NCI-H1694 (cell line): ENCODE measurements around the gene SPRED2.
A peak's percentile ranks its signal among the peaks of the same experiment; 100 is the strongest.

Source experiments
- DNase-seq: peaks from one replicate; lab custom pipeline; 2025; lab: John Stamatoyannopoulos, UW

Gene SPRED2

DNA sequence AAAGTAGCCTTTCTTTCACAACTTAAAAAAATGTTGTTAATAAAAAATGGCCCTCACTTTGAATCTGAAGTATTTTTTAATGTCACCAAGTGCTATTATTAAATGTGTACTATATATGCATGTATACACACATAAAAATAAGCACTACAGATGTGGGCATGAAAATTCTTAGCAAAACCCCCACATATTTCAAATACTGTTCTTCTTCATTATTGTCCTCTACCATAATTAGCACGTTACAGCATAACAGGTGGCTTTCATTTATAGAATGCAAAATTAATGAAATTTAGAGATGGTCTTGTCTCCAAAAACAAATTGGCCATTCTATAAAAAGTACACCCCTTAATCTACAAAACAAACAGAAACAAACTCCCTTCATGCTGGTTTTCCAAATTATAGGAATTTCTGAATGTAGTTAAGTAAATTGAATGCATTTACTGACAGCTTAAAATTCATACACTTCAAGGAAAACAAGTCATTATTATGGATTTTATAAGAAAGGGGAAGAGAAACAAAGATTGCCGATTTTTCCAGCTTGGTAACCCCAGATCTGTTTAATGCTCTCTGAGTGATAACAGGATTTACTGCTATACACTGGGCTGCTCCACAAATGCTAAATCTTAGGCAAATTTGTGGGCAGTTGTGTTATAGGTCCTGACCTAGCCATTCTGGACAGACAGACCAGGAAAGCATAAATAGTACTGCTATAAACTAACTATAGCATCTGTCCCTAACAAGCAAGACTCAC, 67.2 kb downstream of the SPRED2 start:
- DNase-seq = no peak

DNA sequence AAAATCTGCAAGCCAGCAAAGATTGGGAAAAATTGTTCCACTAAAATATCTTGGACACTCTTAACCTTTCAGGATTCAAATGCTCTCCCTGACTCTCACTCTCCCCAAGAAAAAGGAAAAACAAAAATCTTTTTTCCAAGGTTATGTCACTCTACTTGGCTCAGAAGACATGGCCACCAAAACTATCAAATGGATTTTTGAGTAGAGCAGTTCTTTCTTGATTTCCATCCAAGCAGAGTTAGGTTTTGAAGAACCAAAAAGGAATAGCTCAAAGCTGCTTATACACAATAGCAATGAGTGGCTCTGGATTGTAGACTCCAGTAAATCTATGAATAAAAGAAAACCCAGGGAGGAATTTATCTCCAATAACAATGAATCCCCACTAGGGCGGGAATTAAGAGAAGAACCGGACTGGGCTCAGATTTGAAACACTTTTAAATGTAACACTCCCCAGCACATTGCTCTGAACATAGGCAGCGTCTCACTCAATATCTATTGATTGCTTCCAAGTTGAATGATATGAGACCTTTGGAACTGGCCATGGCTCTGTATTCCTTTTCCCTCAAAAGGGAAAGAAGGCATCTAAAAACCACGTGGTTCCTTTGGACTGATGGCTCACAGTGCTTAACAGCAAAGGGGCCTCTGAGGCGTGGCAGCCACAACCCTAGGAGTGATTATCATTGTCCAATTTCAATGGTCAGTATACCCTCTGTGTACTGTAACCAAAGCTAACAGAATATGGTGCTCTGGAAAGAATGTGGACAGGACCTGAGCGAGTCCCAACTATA, 68.3 kb downstream of the SPRED2 start:
- no peak for DNase-seq

DNA sequence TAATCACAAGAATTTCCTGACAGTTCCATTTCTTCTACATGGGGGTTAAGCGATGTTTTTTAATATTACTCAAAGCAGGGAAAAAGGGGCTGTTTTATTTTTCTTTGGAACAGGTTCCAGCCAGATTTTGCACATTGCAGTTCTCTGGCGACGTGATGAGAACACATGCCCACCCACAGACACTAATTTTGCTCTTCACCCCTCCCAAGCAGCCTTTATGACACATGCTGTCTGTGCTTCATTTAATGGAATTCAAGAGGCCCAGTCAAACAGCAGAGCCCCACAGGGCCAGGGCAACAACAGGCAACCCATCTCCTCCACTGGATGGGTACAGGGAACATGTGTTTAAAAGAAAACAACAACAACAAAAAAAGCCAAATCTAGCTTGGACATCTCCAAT, 70.8 kb downstream of the SPRED2 start:
- no peak for DNase-seq

DNA sequence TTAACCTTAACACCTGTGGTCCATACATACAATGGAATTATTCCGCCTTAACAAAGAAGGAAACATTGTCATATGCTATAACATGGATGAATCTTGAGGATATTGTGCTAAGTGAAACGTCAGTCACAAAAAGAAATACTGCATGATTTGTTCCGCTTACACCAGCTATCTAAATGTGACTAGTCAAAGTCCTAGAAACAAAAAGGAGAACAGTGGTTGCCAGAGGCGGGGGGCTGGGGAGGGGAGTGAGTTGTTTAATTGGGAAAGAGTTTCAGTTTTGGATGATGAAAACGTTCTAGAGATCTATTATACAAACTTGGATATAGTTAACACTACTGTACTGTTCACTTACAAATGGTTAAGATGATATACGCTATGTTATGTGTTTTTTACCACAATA, 72.0 kb downstream of the SPRED2 start:
- no peak for DNase-seq

DNA sequence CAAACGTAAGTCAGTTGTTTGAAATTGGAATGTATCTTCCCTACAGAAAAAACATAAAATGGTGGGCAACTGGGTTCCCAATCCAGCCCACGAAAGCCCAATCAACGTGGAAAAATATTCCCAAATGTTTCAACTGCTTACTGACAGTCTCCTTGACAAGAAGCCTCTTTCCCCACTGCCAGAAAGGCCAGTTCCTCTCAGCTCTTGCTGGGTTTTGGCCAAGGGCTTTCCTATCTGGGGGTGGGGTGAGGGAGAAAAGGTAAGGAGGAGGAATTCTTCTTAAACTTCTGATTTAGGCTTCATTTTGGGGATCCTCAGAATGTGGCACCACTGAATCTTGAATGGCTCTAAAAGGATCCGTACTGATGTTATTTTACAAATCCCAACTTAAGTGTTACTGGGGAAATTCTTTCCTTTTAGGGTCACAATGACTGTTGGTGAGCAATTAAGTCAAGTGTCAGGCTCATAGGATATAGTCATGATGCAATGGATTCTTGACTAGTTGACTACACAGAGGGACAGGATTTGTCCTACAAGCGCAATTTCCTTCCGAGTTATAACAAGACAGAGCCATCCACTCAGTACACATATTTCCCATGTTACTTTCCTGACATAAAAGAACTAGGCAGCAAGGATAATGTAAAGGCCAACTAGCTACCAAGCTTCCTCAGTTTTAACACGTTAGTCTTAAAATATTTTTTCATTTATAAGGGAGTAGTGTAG, 73.6 kb downstream of the SPRED2 start:
- no peak for DNase-seq

DNA sequence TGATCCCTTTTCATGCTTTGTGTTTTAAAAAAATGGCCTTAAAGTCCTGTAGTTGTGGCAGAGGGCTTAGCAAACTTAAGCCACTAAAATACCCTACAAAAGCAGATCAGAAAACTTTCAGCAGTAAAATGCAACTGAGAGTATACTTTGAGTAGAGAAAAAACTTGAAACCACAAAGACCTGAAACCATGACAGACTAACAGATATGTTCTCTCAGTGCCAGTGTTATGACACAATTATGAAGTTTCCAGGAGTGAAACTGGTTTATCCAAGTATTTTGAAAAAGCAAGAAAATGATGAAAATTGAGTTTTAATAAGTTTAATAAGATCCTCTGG, 74.5 kb downstream of the SPRED2 start:
- DNase-seq = no peak

DNA sequence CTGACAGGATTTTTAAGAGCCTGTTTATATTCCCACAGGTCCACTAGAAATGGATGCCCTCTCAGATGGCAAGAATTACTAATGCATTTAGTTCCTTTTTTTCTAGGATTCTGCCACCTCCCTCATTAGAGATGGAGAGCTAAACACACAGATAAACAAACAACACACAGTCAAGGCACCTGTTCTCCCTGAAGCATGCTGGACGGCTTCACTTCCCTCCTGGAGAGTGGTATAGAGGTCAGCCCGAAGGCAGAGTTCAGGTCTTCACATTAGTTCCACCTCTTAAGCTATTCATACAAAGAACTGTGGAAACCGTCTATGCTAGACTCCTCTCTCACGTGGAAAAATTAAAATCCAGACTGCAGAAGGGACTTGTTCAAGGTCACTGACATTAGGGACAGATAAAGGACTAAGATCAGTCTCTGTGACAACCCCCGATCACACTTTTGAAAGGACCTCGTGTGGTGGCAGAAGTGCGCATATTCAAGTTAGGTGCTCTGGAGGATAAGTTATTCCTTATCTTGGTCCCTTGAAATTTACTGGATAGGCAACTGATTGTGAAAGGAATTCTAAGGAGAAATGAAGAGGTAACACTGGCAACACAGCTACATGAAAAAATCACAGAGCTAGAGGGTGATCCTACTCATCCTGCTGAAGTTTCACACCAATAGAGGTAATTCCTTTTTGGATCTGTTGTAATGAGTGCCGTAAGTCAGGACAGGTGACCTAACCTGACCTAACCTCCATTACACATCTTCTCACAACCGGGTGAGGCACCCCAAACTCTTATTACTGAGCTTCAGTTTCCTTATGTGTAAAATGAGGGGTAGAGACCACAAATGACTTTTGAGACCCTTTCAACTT, 75.1 kb downstream of the SPRED2 start:
- DNase-seq = no peak

DNA sequence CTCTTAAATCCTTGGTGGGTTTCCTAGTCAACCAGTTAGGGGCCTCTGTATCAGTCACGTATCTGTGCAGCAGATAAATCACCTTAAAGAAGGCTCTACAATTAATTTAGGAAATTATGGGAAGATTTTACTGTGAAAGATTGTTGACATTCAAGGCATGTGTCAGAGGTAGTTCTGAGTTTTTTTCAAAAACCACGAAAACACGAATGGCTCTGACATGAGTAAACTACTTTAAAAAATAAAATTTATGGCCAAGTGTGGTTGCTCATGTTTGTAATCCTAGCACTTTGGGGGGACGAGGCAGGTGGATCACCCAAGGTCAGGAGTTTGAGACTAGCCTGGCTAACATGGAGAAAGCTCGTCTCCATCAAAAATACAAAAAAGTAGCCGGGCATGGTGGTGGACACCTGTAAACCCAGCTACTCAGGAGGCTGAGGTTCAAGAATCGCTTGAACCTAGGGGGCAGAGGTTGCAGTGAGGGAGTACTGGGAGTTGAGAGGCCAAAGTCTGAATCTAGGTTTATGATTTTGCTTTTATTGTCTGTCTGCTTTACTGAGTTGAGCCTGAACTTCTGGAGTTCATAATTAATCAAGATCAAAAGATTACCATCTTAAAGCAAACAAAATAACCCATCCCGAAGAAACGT, 77.1 kb downstream of the SPRED2 start:
- no peak for DNase-seq

DNA sequence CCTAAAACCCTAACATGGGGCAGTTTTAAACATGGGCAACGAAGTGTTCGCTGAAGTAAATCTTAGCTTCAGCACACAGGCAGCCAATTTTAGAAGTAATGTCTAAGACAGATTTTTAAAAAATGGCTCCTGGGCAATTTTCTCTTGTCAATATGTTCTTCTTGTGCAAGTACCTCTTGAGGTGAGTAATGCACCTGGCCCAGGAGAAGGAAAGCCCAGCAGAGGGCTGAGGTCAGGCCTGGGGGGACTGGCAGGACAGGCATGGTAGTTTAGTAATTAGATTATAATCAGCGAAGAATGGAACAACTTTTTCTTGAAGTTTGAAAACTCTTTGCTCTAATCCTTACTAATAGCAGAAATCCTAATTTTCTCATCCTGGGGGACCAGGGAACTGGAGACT, 77.6 kb downstream of the SPRED2 start:
- DNase-seq = no peak

DNA sequence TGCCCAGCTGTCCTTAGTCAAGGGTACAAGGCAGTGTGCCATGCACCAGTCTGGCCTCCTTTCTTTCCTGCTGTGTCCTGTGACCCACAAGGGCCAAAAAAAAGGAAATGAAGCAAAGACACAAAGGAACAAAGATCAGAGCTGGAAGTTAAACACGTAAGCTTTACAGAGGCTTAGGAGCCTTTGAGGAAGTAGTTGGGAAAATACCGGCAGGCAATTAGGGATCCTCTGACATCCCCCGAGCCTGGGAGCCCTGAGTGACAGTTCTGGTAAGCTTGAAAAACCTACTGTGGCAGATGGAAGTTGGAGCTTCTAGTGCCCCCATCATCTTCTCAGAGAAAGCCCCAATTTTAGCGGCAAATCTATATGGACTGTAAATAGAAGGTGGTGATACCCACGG, 78.5 kb downstream of the SPRED2 start:
- no peak for DNase-seq

DNA sequence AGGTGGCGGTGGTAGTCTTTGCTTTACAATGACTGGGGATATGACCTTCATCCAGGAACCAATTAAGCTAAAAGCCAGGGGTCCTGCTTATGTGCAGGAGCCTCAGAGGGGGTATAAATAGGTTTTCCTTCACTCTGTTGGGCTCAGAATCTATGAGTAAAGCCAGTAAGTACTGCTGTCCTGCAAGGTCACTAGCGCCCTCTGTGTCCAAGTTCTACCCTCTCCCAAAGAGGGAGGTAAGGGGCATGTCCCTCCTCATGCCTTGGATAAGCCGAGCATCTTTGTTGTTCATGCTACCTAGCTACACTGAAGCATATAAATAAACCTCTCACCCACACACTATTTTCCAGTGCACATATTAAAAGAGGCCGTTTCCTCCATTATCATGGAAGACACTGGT, 79.4 kb downstream of the SPRED2 start:
- DNase-seq = no peak

DNA sequence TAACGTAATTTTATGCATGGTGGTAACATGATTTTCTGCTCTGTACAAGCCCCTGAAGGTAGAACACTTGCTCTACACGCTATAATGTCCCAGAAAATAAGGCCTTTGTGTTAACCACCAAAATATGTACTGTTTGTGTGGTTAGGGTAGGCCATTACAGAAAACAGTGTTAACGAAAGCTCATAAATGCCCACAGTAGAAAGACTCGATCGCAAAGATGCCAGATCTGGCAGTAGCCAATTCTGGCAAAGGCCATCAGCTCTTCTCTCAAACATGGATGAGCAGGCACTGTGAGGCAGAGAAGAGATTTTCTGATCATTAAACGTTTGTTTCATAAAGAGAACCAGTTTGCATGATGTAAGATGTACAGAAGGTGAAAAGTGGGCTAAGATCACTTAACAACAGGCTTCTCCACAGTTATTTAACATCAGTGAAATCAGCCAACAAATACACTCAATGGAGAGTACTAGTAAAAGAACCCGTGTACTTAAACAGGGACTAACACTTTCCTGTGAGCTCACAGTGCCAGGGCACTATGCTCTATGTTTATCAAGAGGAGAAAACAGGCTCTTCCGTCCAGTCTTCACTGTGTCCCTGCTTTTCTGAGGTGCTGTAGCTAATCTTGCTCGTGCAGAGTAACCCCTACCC, 80.3 kb downstream of the SPRED2 start:
- DNase-seq = no peak

DNA sequence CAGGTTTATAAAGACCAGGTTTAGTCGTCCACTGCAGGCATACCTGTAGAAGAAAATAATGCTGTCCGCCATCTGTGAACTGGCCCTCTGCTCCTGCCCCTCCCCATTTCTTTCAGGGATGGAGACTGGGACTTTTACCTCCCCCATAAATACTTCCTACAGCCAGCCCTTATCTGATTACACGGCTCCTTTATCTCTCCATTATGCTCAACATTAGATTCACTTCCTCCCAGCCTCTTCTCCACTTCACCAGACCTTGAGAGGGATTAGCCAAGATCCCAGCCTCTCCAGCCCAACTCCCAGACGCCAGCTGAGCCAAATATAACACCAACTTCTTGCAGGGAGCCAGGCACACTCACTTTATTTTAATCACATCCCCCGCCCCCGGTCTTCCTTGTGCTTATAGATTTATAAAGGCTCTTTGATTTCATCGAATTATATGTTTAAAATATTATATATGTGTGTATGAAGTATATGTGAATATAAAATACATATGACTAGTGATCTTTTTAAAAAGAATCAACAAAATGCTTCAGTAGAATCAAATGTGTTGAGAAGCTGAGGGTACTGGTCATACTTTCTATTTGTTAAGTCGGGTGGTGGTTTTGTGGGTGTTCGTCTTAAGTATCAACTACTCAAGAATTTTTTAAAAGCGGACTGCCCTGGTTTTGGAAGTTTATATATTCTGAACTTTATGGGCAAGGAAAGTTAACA, 81.0 kb downstream of the SPRED2 start:
- DNase-seq = no peak

DNA sequence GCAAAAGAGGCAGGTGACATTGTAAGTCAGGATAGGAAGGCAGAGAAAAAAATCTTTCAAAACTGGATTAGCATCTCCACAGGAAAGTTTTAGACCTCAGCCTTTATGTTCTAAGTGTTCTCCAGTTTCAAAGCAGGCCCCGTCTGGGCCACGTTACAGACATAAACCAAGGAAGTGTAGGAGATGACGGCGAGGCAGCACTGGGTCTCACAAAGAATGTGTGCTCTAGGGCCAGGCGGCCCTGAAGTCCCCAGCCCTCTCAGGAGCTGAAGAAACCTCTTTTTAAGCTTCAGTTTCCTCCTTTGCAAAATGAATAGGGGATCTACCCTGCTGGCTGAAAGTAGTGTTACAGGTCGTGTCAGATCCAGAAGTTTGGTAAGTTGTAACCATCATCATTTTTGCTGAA, 81.7 kb downstream of the SPRED2 start:
- DNase-seq = no peak

DNA sequence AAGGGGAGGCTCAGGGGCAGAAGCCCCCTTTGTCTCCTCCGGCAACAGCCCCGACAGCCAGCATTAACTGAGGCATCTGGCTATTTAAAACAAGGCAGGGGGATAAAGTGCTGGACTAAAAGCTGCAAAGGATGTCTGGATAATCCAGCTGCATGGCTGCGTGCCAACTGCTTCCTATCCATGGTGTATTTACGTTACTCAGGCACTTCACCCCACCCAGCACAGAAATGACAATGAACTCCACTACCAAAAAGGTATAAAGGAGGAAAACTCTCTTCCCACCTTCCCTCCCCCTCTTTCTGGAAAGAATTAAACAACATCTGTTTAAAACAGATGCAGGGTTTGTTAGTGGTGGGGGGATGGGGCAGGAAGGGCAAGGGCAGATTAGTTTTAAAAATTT, 82.5 kb downstream of the SPRED2 start:
- DNase-seq = peak; percentile 61

DNA sequence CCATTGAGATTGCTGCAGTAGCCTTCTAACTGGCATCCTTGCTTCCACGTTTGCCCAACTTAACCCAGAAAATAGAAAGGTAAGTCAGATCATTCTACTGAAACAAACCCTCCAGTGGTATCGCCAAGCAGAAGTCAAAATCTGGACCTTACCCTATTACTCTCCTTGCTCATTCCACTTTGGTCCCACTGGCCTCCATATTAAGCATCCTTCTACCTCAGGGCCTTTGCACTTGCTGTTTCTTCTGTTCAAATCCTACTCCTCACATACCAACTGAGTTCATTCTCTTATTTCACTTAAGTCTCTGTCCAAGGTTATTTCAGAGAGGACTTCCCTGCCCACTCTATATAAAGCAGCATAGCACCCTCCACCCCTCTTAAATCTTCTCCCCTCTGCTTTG, 84.5 kb downstream of the SPRED2 start:
- no peak for DNase-seq

DNA sequence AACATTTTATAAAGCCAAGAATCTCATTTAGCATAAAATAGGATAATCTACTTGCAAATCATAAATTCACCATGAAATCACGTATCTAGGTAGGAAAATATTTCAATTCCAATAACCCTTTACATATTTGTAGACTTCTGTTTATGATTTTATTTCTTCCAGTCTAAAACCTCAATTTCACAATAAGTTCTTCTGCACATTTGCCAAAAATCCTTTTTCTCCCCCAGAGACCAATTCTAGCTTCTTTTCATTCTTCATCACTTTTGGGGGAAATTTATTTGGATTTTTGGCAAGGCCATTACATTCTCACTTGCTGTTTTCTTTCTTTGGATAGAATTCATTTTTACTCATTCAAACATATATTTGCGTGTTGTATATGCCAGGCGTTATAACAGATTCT, 86.8 kb downstream of the SPRED2 start:
- DNase-seq = no peak

DNA sequence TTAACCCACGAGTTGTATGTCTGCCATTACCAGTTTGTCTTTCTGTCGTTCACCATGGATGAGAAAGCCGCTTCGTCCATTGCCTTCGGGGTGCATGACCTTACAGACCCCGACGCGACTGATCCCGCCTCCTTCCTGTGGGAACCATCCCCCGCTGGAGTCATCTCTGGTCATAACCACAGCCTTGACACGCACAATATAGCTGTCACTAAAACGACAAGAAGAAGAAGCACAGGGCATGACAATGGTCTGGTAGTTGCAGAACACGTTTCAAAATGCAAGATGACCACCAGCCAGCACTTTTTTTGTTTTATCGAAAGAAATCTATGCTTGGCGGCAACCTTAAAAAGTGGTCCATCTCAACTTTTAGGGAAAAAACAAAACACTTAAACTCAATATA, 87.7 kb downstream of the SPRED2 start:
- no peak for DNase-seq

DNA sequence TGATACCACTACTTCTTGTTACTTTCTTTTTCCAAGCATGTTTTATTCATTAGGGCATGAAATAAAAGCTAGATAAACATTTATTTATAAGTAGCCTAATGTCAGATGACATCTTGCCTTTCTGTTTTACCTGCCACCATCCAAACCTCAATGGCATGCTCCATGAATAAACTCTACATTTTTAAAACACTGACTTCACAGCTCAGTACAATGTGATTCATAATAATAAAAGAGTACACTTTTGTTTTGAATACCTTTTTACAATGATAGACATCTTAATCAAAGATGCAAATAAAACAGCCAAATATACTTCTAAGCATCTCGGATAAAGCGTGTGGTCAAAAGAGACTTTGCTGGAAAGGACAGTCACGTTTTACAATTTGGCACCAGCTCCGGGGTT, 88.2 kb downstream of the SPRED2 start:
- no peak for DNase-seq

DNA sequence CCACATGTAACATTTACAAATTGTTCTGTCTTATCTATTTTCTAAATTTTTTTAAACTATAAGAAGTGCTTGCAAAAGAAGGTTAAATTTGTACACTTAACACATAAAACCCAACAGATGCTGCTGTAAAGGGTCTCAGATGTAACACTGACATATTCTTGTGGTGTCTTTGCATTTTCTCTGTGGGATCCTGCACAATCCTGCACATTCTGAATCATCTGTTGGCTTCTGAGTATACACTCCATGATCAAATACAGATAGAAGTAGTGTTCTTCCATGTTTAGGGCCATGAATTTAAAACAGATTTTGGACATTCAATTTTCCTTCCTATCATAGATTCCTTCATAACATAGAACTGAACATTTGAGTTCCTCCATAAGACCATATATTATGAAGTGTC, 89.0 kb downstream of the SPRED2 start:
- no peak for DNase-seq
